Keratinocyte (primary cell): Measurements from ENCODE around the gene KIAA1217. TPM values are rescaled to one million over a fixed set of nuclear protein-coding genes. Genes with fewer than 3 reads are reported as not detected.

Experiments
- DNase-seq: peaks from one replicate; pipeline ENCODE4 v3.0.0-alpha.2; 2011; ENCODE audit warnings: low read depth, missing footprints, low spot score
- FAIRE-seq: peaks from 2 replicates; lab custom pipeline; 2011; peaks lifted over from hg19 to GRCh38; lab: Jason Lieb, UNC
- H2AFZ ChIP-seq: 2 replicates; pipeline ENCODE4 v1.6.0; 2012; ENCODE audit warnings: low read length, control low read depth, inconsistent platforms; ENCODE audit not compliant: control insufficient read depth
- H3K27ac ChIP-seq: 2 replicates; pipeline ENCODE4 v1.5.1; 2011; ENCODE audit warnings: low read length; ENCODE audit not compliant: control insufficient read depth, insufficient read depth
- H3K27me3 ChIP-seq: 3 replicates; pipeline ENCODE4 v1.6.0; 2011; ENCODE audit warnings: low read length; ENCODE audit not compliant: control insufficient read depth, insufficient read depth; ENCODE audit errors: extremely low read depth
- H3K36me3 ChIP-seq, 2 experiments: 2 replicates in 1 of 2; 3 replicates in 1 of 2; pipeline ENCODE4 v1.5.1; 2011; ENCODE audit warnings: low read length in 2 of 2, mild to moderate bottlenecking in 1 of 2; ENCODE audit not compliant: control insufficient read depth in 2 of 2, insufficient read depth in 2 of 2; ENCODE audit errors: extremely low read depth in 1 of 2
- H3K4me1 ChIP-seq: 3 replicates; pipeline ENCODE4 v1.5.1; 2011; ENCODE audit warnings: low read length; ENCODE audit not compliant: control insufficient read depth, insufficient read depth; ENCODE audit errors: extremely low read depth
- H3K4me2 ChIP-seq: 3 replicates; pipeline ENCODE4 v1.6.0; 2011; ENCODE audit warnings: low read depth, low read length; ENCODE audit not compliant: control insufficient read depth, insufficient read depth; ENCODE audit errors: extremely low read depth
- H3K4me3 ChIP-seq, 3 experiments: fragments of 200-600 bp in 1 of 3; sonication (generic) in 1 of 3; 2 replicates in 2 of 3; 3 replicates in 1 of 3; pipeline ENCODE4 v1.5.1; 2011 to 2016; ENCODE audit warnings: low read length in 3 of 3, mild to moderate bottlenecking in 3 of 3, control low read depth in 2 of 3, inconsistent platforms in 1 of 3, low read depth in 1 of 3, mixed read lengths in 1 of 3, mixed run types in 1 of 3, moderate library complexity in 1 of 3; ENCODE audit not compliant: control insufficient read depth in 2 of 3, insufficient read depth in 2 of 3; ENCODE audit errors: extremely low read depth in 1 of 3
- H3K79me2 ChIP-seq: 2 replicates; pipeline ENCODE4 v1.6.0; 2012; ENCODE audit warnings: low read length; ENCODE audit not compliant: control insufficient read depth, insufficient read depth
- H3K9ac ChIP-seq: 3 replicates; pipeline ENCODE4 v1.6.0; 2011; ENCODE audit warnings: low read length; ENCODE audit not compliant: control insufficient read depth, insufficient read depth; ENCODE audit errors: extremely low read depth
- H3K9me1 ChIP-seq: 3 replicates; pipeline ENCODE4 v1.6.0; 2011; ENCODE audit warnings: low read length; ENCODE audit not compliant: control insufficient read depth, insufficient read depth; ENCODE audit errors: extremely low read depth
- H3K9me3 ChIP-seq: 2 replicates; pipeline ENCODE4 v1.5.1; 2012; ENCODE audit warnings: low read depth, low read length; ENCODE audit not compliant: control insufficient read depth
- H4K20me1 ChIP-seq: 3 replicates; pipeline ENCODE4 v1.6.0; 2011; ENCODE audit warnings: low read length; ENCODE audit not compliant: control insufficient read depth, insufficient read depth; ENCODE audit errors: extremely low read depth
- CTCF ChIP-seq, 3 experiments: IDR thresholded peaks in 1 of 3; conservative IDR thresholded peaks in 1 of 3; optimal IDR thresholded peaks in 1 of 3; 2 replicates in 2 of 3; 3 replicates in 1 of 3; pipeline versions ENCODE3 to v1.5.1; 2011; ENCODE audit warnings: low read length in 3 of 3, mild to moderate bottlenecking in 3 of 3, moderate library complexity in 2 of 3, control low read depth in 1 of 3, inconsistent platforms in 1 of 3; ENCODE audit not compliant: insufficient read depth in 2 of 3; ENCODE audit errors: extremely low read depth in 1 of 3
- EZH2 ChIP-seq: IDR thresholded peaks from one replicate; pipeline ENCODE4 v1.6.1; 2012; ENCODE audit warnings: inconsistent platforms, mild to moderate bottlenecking, low read length, moderate library complexity
- dilution Hi-C: fragments of 300-500 bp; cut with MboI; formaldehyde crosslinking; loops from one replicate; pipeline ENCODE4 v1.7.0; 2020; ENCODE audit warnings: low sequenced_read_pairs; ENCODE audit not compliant: extremely low pct_ligation_motif_present
- polyA plus RNA-seq, 5 experiments: library from polyadenylated mRNA; depleted of rRNA in 3 of 5; stranded (reverse) in 3 of 5; stranded (forward) in 1 of 5; unstranded in 1 of 5; fragments of >200 nt; gene quantifications; 1 replicate in 1 of 5; 2 replicates in 3 of 5; 3 replicates in 1 of 5; pipeline versions ENCODE4 v1.2.1 to v1.2.3, GENCODE V29; 2011 to 2012; ENCODE audit warnings: missing spikeins in 2 of 5, low read depth in 1 of 5, low replicate concordance in 1 of 5

KIAA1217 gene
- polyA plus RNA-seq, 1 donor (not counting 4 experiments of a cell fraction or from before 2014, with no cell fraction given): 10.4 TPM

GRCh38 chr10:24299578-24300260 is 90.8 kb downstream of the KIAA1217 start:
- no peak overlapping the region for H3K9ac ChIP-seq
- no peak overlapping the region for H2AFZ ChIP-seq
- no peaks in the 10 kb centered on the region for H3K27me3 ChIP-seq
- no peaks in the 10 kb centered on the region for H3K36me3 ChIP-seq
- no peak overlapping the region for H3K27ac ChIP-seq
- H3K4me3 ChIP-seq: no peak overlapping the region
- dilution Hi-C loops: no loop called here
- TF ChIP-seq EZH2 (no peak), CTCF (optimal IDR thresholded peaks at IDR 0.05 in 1 of 3, IDR thresholded peaks at IDR 0.05 in 1 of 3, conservative IDR thresholded peaks at IDR 0.05 in 1 of 3; ENCODE audit: extremely low read depth in 1 of 3, insufficient read depth in 2 of 3, low read length in 3 of 3) (no peak)
- peaks cover 2% of the 10 kb centered on the region for H3K79me2 ChIP-seq
- no peaks in the 10 kb centered on the region for H3K4me1 ChIP-seq
- no peaks in the 10 kb centered on the region for H4K20me1 ChIP-seq
- FAIRE-seq (no peak), DNase-seq (no peak)
- H3K4me2 ChIP-seq: no peak overlapping the region
- no peaks in the 10 kb centered on the region for H3K9me3 ChIP-seq
- H3K9me1 ChIP-seq: no peaks in the 10 kb centered on the region

GRCh38 chr10:24303522-24304310 is 94.8 kb downstream of the KIAA1217 start:
- DNase-seq: no peak
- dilution Hi-C loops: no loop called here

More at GRCh38 chr10:24303522-24304310, 94.8 kb downstream of the KIAA1217 start:
- H3K79me2 ChIP-seq: peaks cover 2% of the 10 kb centered on the region
- no peaks in the 10 kb centered on the region for H4K20me1 ChIP-seq
- H3K4me1 ChIP-seq: peaks cover 5% of the 10 kb centered on the region
- no peaks in the 10 kb centered on the region for H3K9me1 ChIP-seq
- H3K4me3 ChIP-seq: no peak overlapping the region
- H3K4me2 ChIP-seq: no peak overlapping the region
- H3K9me3 ChIP-seq: no peaks in the 10 kb centered on the region
- H3K27me3 ChIP-seq: no peaks in the 10 kb centered on the region
- no peak for FAIRE-seq
- no peak overlapping the region for H2AFZ ChIP-seq
- no peak overlapping the region for H3K9ac ChIP-seq
- H3K36me3 ChIP-seq: no peaks in the 10 kb centered on the region
- TF ChIP-seq EZH2: no peak
- TF ChIP-seq CTCF (optimal IDR thresholded peaks at IDR 0.05 in 1 of 3, IDR thresholded peaks at IDR 0.05 in 1 of 3, conservative IDR thresholded peaks at IDR 0.05 in 1 of 3; ENCODE audit: extremely low read depth in 1 of 3, insufficient read depth in 2 of 3, low read length in 3 of 3): no peak
- no peak overlapping the region for H3K27ac ChIP-seq
